IgD-negative memory B cell (primary cell): Measurements from ENCODE around the gene KCNIP1. TPM values are rescaled to one million over a fixed set of nuclear protein-coding genes. Genes with fewer than 3 reads are reported as not detected.

ENCODE experiments used
- H3K27ac Mint-ChIP-seq, 3 donors: one replicate each; pipeline ENCODE4 v1.8.0; 2020 to 2022; ENCODE audit warnings: mild to moderate bottlenecking in 3 of 3, mixed read lengths in 3 of 3, moderate library complexity in 1 of 3
- H3K27me3 Mint-ChIP-seq: one replicate; pipeline ENCODE4 v1.8.0; 2021; ENCODE audit warnings: mixed read lengths
- H3K36me3 Mint-ChIP-seq: one replicate; pipeline ENCODE4 v1.8.0; 2020; ENCODE audit warnings: mild to moderate bottlenecking, mixed read lengths
- H3K4me1 Mint-ChIP-seq, 3 donors: one replicate each; pipeline ENCODE4 v1.8.0; 2020 to 2022; ENCODE audit warnings: mixed read lengths in 3 of 3, mild to moderate bottlenecking in 1 of 3
- H3K4me3 Mint-ChIP-seq, 4 donors: one replicate each; pipeline ENCODE4 v1.8.0; 2020 to 2022; ENCODE audit warnings: mild to moderate bottlenecking in 4 of 4, mixed read lengths in 4 of 4, moderate library complexity in 3 of 4
- H3K9me3 Mint-ChIP-seq, 3 donors: one replicate each; pipeline ENCODE4 v1.8.0; 2020 to 2021; ENCODE audit warnings: mixed read lengths in 3 of 3, mild to moderate bottlenecking in 1 of 3
- polyA plus RNA-seq: library from polyadenylated mRNA; unstranded; fragments of 300-500 nt; fragmentation: Illumina TruSeq; gene quantifications from one replicate; pipeline ENCODE4 v1.2.3, GENCODE V29; 2021

Gene KCNIP1
- polyA plus RNA-seq, 1 donor from 2014 or later, result not detected

GRCh38 chr5:170769246-170769645, 265.4 kb downstream of the KCNIP1 start:
- no peaks in the 10 kb centered on the region for H3K9me3 Mint-ChIP-seq
- H3K4me1 Mint-ChIP-seq, result no peaks in the 10 kb centered on the region
- no peak overlapping the region for H3K27ac Mint-ChIP-seq
- no peaks in the 10 kb centered on the region for H3K36me3 Mint-ChIP-seq
- peaks cover 5% of the 10 kb centered on the region for H3K27me3 Mint-ChIP-seq
- peak overlapping the region in 1 of 4 donors; percentile 30 for H3K4me3 Mint-ChIP-seq

DNA sequence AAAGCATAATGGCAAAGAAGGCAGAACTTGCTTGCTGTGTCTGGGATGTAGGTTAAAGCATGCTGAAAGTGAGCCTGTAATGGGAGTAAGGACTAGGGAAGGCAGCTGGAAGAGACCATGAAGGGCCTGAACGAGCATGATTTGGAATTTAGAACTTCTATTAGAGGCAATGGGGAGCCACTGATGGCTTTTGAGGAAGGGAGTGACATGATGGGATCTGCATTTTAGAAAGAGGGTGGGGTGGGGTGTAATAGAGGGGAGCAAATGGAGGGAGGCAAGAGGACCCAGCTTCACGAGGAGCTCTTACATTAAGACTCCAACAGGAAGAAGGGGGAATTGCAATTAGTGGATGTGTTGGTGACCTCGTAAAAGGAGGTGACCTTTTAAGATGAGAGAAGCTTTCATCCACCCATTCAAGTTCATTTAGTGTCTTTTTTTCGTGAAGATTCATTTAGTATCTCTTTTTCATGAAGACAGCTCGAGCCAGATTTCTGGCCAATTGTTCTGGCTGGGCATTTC, 266.1 kb downstream of the KCNIP1 start:
- no peak overlapping the region for H3K27ac Mint-ChIP-seq
- no peaks in the 10 kb centered on the region for H3K9me3 Mint-ChIP-seq
- H3K4me3 Mint-ChIP-seq, result no peak overlapping the region

GRCh38 chr5:170771496-170771895, 267.7 kb downstream of the KCNIP1 start:
- Mint-ChIP-seq H3K9me3 (no peaks in the 10 kb centered on the region), H3K27me3 (peaks cover 5% of the 10 kb centered on the region), H3K36me3 (no peaks in the 10 kb centered on the region), H3K4me3 (no peak overlapping the region), H3K4me1 (peaks cover 3 to 6% (median 5%) of the 10 kb centered on the region in 3 donors), H3K27ac (no peak overlapping the region)

More for the DNA sequence above, 266.1 kb downstream of the KCNIP1 start:
- Mint-ChIP-seq H3K4me1 (no peaks in the 10 kb centered on the region), H3K36me3 (no peaks in the 10 kb centered on the region), H3K27me3 (peaks cover 5% of the 10 kb centered on the region)

DNA sequence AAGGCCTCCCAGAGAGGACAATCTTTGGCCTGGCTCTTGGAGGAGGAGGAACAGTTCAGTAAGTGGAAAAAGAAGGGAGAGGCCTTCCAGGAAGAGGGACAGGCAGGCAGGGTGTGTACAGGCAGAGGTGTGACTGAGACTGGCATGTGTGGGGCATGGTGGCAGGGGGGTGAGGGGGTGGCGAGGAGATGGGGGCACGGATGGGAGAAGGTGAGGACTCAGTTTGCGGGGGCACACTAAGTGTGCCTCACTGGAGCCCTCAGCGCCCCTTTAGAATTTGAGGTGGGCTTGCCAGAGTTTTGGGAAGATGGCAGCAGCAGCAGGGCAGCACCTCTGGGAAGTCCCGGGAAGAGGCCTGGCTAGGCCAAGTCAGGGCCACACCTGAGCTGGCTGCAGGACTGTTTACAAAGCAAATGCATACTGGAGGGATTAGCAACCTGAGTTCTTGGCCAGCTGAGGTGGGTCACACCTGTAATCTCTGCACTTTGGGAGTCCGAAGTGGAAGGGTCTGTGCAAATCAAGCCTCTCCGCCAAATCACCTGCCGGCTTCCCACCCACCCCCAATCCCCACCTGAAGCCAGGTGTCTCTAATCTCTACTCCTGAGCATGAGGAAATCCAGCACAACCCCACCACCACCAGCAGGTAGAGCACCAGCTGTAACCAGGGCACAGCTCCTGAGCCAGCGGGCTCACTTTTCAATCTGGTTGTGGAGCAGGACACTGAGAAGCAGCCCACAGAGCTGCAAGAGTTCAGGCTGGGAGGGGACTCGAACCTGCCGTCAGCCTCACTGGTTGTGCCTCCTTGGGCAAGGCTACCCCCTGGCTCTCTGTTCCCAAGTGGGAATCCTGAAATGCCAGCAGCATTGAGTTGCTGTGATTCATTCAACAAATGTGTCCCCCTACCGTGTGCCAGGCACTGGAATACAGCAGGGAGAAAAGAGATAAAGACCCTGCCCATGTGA, 269.5 kb downstream of the KCNIP1 start:
- Mint-ChIP-seq H3K36me3 (no peaks in the 10 kb centered on the region), H3K27me3 (peaks cover 5% of the 10 kb centered on the region), H3K4me3 (no peak overlapping the region), H3K27ac (peak overlapping the region in 1 of 3 donors; percentile 14), H3K4me1 (peaks cover 5 to 11% (median 8%) of the 10 kb centered on the region in 3 donors), H3K9me3 (no peaks in the 10 kb centered on the region)

GRCh38 chr5:170774831-170775230, 271.0 kb downstream of the KCNIP1 start:
- no peaks in the 10 kb centered on the region for H3K36me3 Mint-ChIP-seq

DNA sequence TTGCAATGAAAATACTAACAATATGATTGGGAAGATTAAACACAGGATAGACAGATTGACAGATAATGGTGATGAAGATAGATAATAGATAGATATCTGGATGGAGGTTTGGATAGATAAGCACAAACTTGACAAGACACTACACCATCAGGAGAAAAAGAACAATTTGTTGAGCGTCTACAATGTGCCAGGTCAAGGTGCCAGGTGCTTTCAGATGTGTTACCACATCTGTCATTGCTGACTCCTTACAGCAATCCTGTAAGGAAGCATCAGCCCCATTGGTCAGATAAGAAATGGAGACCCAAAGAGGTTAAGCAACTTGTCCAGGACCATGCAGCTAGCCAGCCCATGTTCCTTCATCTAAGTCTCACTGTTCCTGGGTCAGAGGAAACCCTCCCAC, 278.1 kb downstream of the KCNIP1 start:
- Mint-ChIP-seq H3K4me1 (peaks cover 0 to 6% (median 2%) of the 10 kb centered on the region in 3 donors), H3K27ac (no peak overlapping the region), H3K36me3 (peaks cover 3% of the 10 kb centered on the region), H3K27me3 (peaks cover 2% of the 10 kb centered on the region), H3K4me3 (peak overlapping the region in 1 of 4 donors; percentile 0), H3K9me3 (no peaks in the 10 kb centered on the region)

More at GRCh38 chr5:170774831-170775230, 271.0 kb downstream of the KCNIP1 start:
- H3K4me1 Mint-ChIP-seq, result peaks cover 5 to 11% (median 8%) of the 10 kb centered on the region in 3 donors
- H3K4me3 Mint-ChIP-seq, result no peak overlapping the region
- no peaks in the 10 kb centered on the region for H3K9me3 Mint-ChIP-seq
- peaks cover 5% of the 10 kb centered on the region for H3K27me3 Mint-ChIP-seq
- H3K27ac Mint-ChIP-seq, result no peak overlapping the region

DNA sequence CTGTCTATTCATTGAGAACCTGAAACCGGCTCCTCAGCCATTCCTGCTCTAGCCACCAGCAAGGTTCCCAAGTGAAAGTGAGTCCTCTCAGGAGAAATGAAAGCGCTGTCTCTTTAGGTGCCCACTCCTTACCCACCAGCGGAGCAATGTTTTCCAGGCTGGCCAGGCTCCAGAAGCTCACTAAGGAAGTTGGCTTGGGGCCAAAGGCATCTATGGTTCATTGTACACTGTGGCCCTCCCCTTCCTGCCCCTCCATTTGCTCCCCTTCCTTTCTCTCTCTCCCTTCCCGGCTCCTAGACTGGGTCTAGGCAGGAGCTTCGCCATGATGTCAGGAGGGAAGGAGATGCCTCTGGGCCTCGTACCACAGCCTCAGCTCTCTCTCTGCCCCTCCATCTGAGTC, 278.6 kb downstream of the KCNIP1 start:
- peaks cover 3% of the 10 kb centered on the region for H3K36me3 Mint-ChIP-seq
- peaks cover 0 to 5% (median 2%) of the 10 kb centered on the region in 3 donors for H3K4me1 Mint-ChIP-seq
- no peaks in the 10 kb centered on the region for H3K9me3 Mint-ChIP-seq
- peaks cover 2% of the 10 kb centered on the region for H3K27me3 Mint-ChIP-seq
- no peak overlapping the region for H3K27ac Mint-ChIP-seq
- H3K4me3 Mint-ChIP-seq, result no peak overlapping the region

GRCh38 chr5:170783498-170784247, 279.9 kb downstream of the KCNIP1 start, which contains the start of gene GABRP:
Gene GABRP, plus strand, starts transcription at chr5:170783725. Its CDS starts 4,891 bp downstream, at chr5:170788616.
- Mint-ChIP-seq H3K27me3 (peaks cover 1% of the 10 kb centered on the region), H3K36me3 (peaks cover 3% of the 10 kb centered on the region), H3K4me1 (peaks cover 0 to 3% (median 2%) of the 10 kb centered on the region in 3 donors), H3K4me3 (peak within 1 kb of the TSS in 1 of 4 donors; percentile 22), H3K27ac (no peak within 1 kb of the TSS), H3K9me3 (no peaks in the 10 kb centered on the region)

DNA sequence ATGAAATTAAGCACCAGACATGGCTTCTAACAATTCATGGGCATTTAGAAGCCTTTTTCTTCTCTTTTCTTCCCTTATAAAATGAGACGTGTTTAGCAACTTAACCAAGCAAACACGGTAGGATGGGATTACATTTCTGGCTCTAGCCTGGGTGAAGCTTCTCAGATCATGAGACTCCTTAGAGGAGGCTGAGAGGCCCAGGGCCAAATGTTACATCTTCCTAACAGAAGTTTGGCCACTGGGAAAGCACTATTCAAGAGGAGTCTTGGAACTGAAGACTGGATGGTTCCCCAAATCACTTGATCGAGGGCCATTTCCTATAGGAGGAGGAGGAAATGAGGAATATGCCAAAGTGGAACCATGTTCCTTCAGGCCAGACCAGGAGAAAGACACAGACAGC, 281.6 kb downstream of the KCNIP1 start:
- Mint-ChIP-seq H3K4me3 (no peak overlapping the region), H3K27me3 (peaks cover 3% of the 10 kb centered on the region), H3K9me3 (no peaks in the 10 kb centered on the region), H3K4me1 (peaks cover 0 to 3% (median 2%) of the 10 kb centered on the region in 3 donors), H3K27ac (no peak overlapping the region), H3K36me3 (peaks cover under 1% of the 10 kb centered on the region)

Other genes starting within 250 kb of the KCNIP1 start
- gene LCP2, start 206.2 kb upstream of the KCNIP1 start, polyA plus RNA-seq, result 31.6 TPM
- gene KCNMB1, start 114.7 kb upstream of the KCNIP1 start, polyA plus RNA-seq, result not detected